ENCODE data around the gene HAP1.
A peak's percentile ranks its signal among the peaks of the same experiment; 100 is the strongest.

The HAP1 gene

GRCh38 chr17:41763327-41763726 is 28.9 kb upstream of the HAP1 start:
- no peak for DNase-seq (ENCODE audit: low read depth in 2 of 2)

GRCh38 chr17:41762841-41763240 is 28.4 kb upstream of the HAP1 start:
- DNase-seq (ENCODE audit: low read depth in 2 of 2) = no peak

GRCh38 chr17:41762391-41762790 is 27.9 kb upstream of the HAP1 start:
- DNase-seq (ENCODE audit: low read depth in 2 of 2) = no peak

- no peak for DNase-seq (ENCODE audit: low read depth in 2 of 2)
Measured at GRCh38 chr17:41760878-41761277, 26.4 kb upstream of the HAP1 start.

- no peak for DNase-seq (ENCODE audit: low read depth in 2 of 2)
Measured at GRCh38 chr17:41758601-41759000, 24.2 kb upstream of the HAP1 start.

- no peak for DNase-seq (ENCODE audit: low read depth in 2 of 2)
Measured at GRCh38 chr17:41754066-41754465, 19.6 kb upstream of the HAP1 start.

GRCh38 chr17:41751288-41751687 is 16.8 kb upstream of the HAP1 start:
- DNase-seq (ENCODE audit: low read depth in 2 of 2) = no peak

GRCh38 chr17:41750862-41751261 is 16.4 kb upstream of the HAP1 start:
- DNase-seq (ENCODE audit: low read depth in 2 of 2) = no peak

GRCh38 chr17:41748275-41748674 is 13.8 kb upstream of the HAP1 start:
- DNase-seq (ENCODE audit: low read depth in 2 of 2) = no peak

- DNase-seq (ENCODE audit: low read depth in 2 of 2) = no peak
Measured at GRCh38 chr17:41741709-41742108, 7.3 kb upstream of the HAP1 start.

- no peak for DNase-seq (ENCODE audit: low read depth in 2 of 2)
Measured at GRCh38 chr17:41740506-41740905, 6.1 kb upstream of the HAP1 start.

GRCh38 chr17:41739661-41740352 is 5.4 kb upstream of the HAP1 start:
- DNase-seq (ENCODE audit: low read depth in 2 of 2) = no peak

GRCh38 chr17:41738801-41739112 is 4.3 kb upstream of the HAP1 start:
- DNase-seq (ENCODE audit: low read depth in 2 of 2) = no peak

- peak; percentile 55 to 56 for DNase-seq (ENCODE audit: low read depth in 2 of 2)
Measured at GRCh38 chr17:41738077-41738800, 3.8 kb upstream of the HAP1 start.

- DNase-seq (ENCODE audit: low read depth in 2 of 2) = no peak
Measured at GRCh38 chr17:41737680-41738023, 3.2 kb upstream of the HAP1 start.

- DNase-seq (ENCODE audit: low read depth in 2 of 2) = no peak
Measured at GRCh38 chr17:41736983-41737679, 2.7 kb upstream of the HAP1 start.

GRCh38 chr17:41735744-41736143 is 1.3 kb upstream of the HAP1 start:
- DNase-seq (ENCODE audit: low read depth in 2 of 2) = no peak

GRCh38 chr17:41734949-41735313 is 488 bp upstream of the HAP1 start:
- DNase-seq (ENCODE audit: low read depth in 2 of 2) = no peak

GRCh38 chr17:41733348-41734138 is 900 bp downstream of the HAP1 start:
- DNase-seq (ENCODE audit: low read depth in 2 of 2) = no peak

GRCh38 chr17:41731836-41732235 is 2.6 kb downstream of the HAP1 start:
- DNase-seq (ENCODE audit: low read depth in 2 of 2) = no peak

- no peak for DNase-seq (ENCODE audit: low read depth in 2 of 2)
Measured at GRCh38 chr17:41730479-41730878, 4.0 kb downstream of the HAP1 start.

- DNase-seq (ENCODE audit: low read depth in 2 of 2) = no peak
Measured at GRCh38 chr17:41728056-41728455, 6.4 kb downstream of the HAP1 start.
